Transverse colon (tissue), 4 donors: ENCODE data around the gene C1orf226. TPM values are rescaled to one million over a fixed set of nuclear protein-coding genes. Genes with fewer than 3 reads are reported as not detected.

Experiments
- DNase-seq: peaks from one replicate; pipeline ENCODE4 v3.0.0-alpha.2; 2019
- H3K27ac ChIP-seq, 4 donors: fragments of 200-600 bp; sonication (generic); 2 replicates each; pipeline ENCODE4 v1.5.1; 2016 to 2018; ENCODE audit warnings: inconsistent platforms in 4 of 4
- H3K27me3 ChIP-seq: fragments of 200-600 bp; sonication (generic); 2 replicates; pipeline ENCODE4 v1.5.1; 2017; ENCODE audit warnings: inconsistent platforms
- H3K36me3 ChIP-seq, 4 donors: fragments of 200-600 bp; sonication (generic); 2 replicates each; pipeline ENCODE4 v1.5.1; 2017 to 2019; ENCODE audit warnings: inconsistent platforms in 4 of 4
- H3K4me1 ChIP-seq, 4 donors: fragments of 200-600 bp; sonication (generic); 2 replicates each; pipeline ENCODE4 v1.5.1; 2017 to 2020; ENCODE audit warnings: inconsistent platforms in 4 of 4
- H3K4me3 ChIP-seq, 4 donors: fragments of 200-600 bp; sonication (generic); 1 replicate in 1 of 4; 2 replicates in 3 of 4; pipeline versions ENCODE4 v1.5.1 to v1.6.1; 2017 to 2019; ENCODE audit warnings: inconsistent platforms in 4 of 4
- H3K9me3 ChIP-seq, 2 donors: fragments of 200-600 bp; sonication (generic); 2 replicates each; pipeline ENCODE4 v1.5.1; 2017 to 2019; ENCODE audit warnings: inconsistent platforms in 2 of 2
- EP300 ChIP-seq: sonication (generic); formaldehyde crosslinking; IDR thresholded peaks from one replicate; pipeline ENCODE4 v1.6.1; 2017; ENCODE audit warnings: antibody characterized with exemption, low read depth
- POLR2A ChIP-seq: fragments of 450-650 bp; IDR thresholded peaks from one replicate; pipeline ENCODE4 v1.6.1; 2016; ENCODE audit warnings: antibody characterized with exemption, mild to moderate bottlenecking, moderate library complexity
- POLR2AphosphoS5 ChIP-seq, 3 donors: sonication (generic); formaldehyde crosslinking; IDR thresholded peaks; one replicate each; pipeline ENCODE4 v1.6.1; 2016; ENCODE audit warnings: antibody characterized with exemption in 3 of 3
- WGBS, 2 donors: methylation state at CpG; one replicate each; pipeline ENCODE4 v1.1.5; 2018; ENCODE audit warnings: low coverage in 1 of 2; 5-methylcytosine and 5-hydroxymethylcytosine counted together
- in situ Hi-C, 4 donors: fragments of 200-750 bp; cut with MboI; loops; one replicate each; pipeline versions ENCODE4 v1.15.0 to v1.15.1; 2017; ENCODE audit warnings: low sequenced_read_pairs in 3 of 4, low pct_ligation_motif_present in 1 of 4, low pct_unique_long_range_greater_than_20kb in 1 of 4
- intact Hi-C: fragments of 100-400 bp; cut with DNase I; formaldehyde crosslinking; loops from one replicate; pipeline ENCODE4 v1.15.1; 2023; ENCODE audit warnings: low total_unique reads
- total RNA-seq, 4 donors: library from RNA; depleted of rRNA; stranded (reverse); fragments of >200 nt; gene quantifications; one replicate each; pipeline ENCODE4 v1.1.0, GENCODE V29; 2016
- TF ChIP-seq, protein P1 (sequence below), 5 experiments: fragments of 200-600 bp in 3 of 5; fragments of 450-650 bp in 2 of 5; sonication (generic) in 3 of 5; IDR thresholded peaks; 1 replicate in 2 of 5; 2 replicates in 3 of 5; pipeline ENCODE4 v1.5.1; 2016 to 2017; ENCODE audit warnings: antibody characterized with exemption in 5 of 5, inconsistent platforms in 3 of 5, mild to moderate bottlenecking in 2 of 5, moderate library complexity in 1 of 5

Gene C1orf226
- total RNA-seq, 4 donors from 2014 or later: 13.1 to 20.3 (median 16.7) TPM

DNA sequence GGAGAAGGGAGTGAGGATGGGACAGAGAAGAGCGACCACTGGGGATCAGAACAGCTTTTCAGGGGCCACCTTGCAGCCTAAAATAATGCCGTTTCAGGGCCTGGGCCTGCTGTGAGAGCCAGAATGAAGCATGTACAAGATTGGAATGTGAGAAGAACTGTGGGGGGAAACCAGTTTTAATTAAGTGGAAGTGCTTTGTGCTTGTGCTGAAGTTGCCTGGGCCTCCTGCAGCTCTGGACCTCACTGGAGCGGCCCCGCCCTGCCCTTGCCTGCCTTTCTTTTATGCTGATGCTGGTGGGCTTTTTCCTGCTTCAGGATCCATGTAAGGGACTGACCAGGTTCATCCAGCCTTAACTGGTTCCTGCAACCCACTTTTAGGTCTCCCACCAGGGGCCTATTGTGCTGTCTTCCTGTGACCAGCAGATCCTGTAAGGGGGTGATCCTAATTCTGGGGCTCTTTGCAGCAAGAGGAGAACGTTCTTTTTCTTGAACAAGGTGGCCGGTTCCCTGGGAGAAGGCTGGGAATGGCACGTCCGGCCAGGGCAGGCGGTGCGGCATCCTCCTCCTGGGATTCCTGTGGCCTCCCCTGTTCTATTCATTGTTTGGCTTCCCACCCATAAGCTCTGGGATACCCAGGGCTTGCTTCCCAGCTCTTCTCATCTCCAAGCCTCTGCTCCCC lies 3.2 kb downstream of the C1orf226 start:
- H3K4me3 ChIP-seq: no peak overlapping the region
- in situ Hi-C loops (loop anchor here in 2 of 4 donors (10.0 to 25.0 kb wide), 2 partner anchors 330 to 597 kb away; no protein-coding TSS in a partner anchor), intact Hi-C loops (no loop called here)
- H3K9me3 ChIP-seq: no peaks in the 10 kb centered on the region
- DNase-seq: no peak
- TF ChIP-seq EP300 (no peak), POLR2A (no peak), POLR2AphosphoS5 (IDR thresholded peaks at IDR 0.05) (no peak)
- TF ChIP-seq, protein P1, sequence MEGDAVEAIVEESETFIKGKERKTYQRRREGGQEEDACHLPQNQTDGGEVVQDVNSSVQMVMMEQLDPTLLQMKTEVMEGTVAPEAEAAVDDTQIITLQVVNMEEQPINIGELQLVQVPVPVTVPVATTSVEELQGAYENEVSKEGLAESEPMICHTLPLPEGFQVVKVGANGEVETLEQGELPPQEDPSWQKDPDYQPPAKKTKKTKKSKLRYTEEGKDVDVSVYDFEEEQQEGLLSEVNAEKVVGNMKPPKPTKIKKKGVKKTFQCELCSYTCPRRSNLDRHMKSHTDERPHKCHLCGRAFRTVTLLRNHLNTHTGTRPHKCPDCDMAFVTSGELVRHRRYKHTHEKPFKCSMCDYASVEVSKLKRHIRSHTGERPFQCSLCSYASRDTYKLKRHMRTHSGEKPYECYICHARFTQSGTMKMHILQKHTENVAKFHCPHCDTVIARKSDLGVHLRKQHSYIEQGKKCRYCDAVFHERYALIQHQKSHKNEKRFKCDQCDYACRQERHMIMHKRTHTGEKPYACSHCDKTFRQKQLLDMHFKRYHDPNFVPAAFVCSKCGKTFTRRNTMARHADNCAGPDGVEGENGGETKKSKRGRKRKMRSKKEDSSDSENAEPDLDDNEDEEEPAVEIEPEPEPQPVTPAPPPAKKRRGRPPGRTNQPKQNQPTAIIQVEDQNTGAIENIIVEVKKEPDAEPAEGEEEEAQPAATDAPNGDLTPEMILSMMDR (IDR thresholded peaks at IDR 0.05): no peak
- H3K27ac ChIP-seq: no peak overlapping the region
- no peaks in the 10 kb centered on the region for H3K27me3 ChIP-seq
- peaks cover 19 to 43% (median 26%) of the 10 kb centered on the region in 4 donors for H3K4me1 ChIP-seq
- 94 to 100% methylated on average over 2 to 10 of the region's 10 CpGs for WGBS, 2 donors
- no peaks in the 10 kb centered on the region for H3K36me3 ChIP-seq

DNA sequence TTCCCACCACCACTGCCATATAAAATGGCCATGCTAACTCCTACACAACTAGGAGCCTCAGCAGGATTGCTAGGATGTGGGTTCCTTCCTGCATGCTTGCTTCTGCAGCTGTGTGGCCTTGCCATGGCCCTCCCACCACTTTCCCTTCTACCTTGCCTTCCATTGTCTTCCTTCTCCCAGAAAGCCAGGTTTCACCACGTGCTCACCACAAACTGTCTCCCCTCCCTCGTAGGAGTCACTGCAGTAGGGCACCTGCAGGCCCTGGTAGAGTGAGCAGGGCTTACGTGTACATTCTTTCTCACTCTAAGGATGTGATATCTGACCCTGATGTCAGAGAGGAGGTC lies 3.7 kb downstream of the C1orf226 start:
- no peaks in the 10 kb centered on the region for H3K27me3 ChIP-seq
- intact Hi-C loops: no loop called here
- no peak overlapping the region for H3K4me3 ChIP-seq
- peaks cover 19 to 43% (median 26%) of the 10 kb centered on the region in 4 donors for H3K4me1 ChIP-seq
- H3K27ac ChIP-seq: no peak overlapping the region
- in situ Hi-C loops: loop anchor here in 2 of 4 donors (10.0 to 25.0 kb wide), 2 partner anchors 330 to 598 kb away; no protein-coding TSS in a partner anchor
- DNase-seq: no peak
- TF ChIP-seq POLR2AphosphoS5 (IDR thresholded peaks at IDR 0.05) (no peak), POLR2A (no peak), EP300 (no peak)
- TF ChIP-seq, protein P1 (IDR thresholded peaks at IDR 0.05): no peak
- no peaks in the 10 kb centered on the region for H3K36me3 ChIP-seq
- no peaks in the 10 kb centered on the region for H3K9me3 ChIP-seq
- WGBS, 2 donors: 70 to 75% methylated on average over 2 to 3 of the region's 3 CpGs

DNA sequence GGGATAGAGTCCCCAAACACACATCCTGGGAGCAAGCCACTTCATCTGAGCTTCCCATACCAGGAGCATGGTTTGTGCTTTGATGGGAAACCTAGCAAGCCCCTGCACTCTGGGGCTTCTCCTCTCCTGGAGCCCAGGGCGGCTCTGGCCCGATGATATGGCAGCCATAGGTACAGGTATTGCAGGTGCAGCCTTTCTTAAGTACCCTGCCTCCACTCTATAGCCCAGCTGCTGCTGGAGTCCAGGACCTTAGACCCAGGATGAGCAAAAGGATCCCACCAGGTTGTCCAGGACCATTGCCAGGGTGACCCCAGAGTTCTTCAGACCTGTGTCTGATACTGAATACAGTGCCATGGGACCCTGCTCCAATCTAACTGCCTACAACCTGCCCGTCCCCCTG lies 4.2 kb downstream of the C1orf226 start:
- H3K27ac ChIP-seq: no peak overlapping the region
- in situ Hi-C loops: loop anchor here in 2 of 4 donors (10.0 to 25.0 kb wide), 2 partner anchors 331 to 598 kb away; no protein-coding TSS in a partner anchor

More for the DNA sequence above, 4.2 kb downstream of the C1orf226 start:
- no peak overlapping the region for H3K4me3 ChIP-seq
- no peaks in the 10 kb centered on the region for H3K9me3 ChIP-seq
- no peak for DNase-seq
- peaks cover 18 to 40% (median 24%) of the 10 kb centered on the region in 4 donors for H3K4me1 ChIP-seq
- intact Hi-C loops: no loop called here
- TF ChIP-seq POLR2A: no peak
- no peak for TF ChIP-seq POLR2AphosphoS5 (IDR thresholded peaks at IDR 0.05)
- no peak for TF ChIP-seq EP300
- TF ChIP-seq, protein P1 (IDR thresholded peaks at IDR 0.05): no peak
- H3K36me3 ChIP-seq: no peaks in the 10 kb centered on the region
- WGBS, 2 donors: 82% methylated on average over 3 of the region's 3 CpGs; no CpG with 5 or more reads in 1 of the 2 donors
- no peaks in the 10 kb centered on the region for H3K27me3 ChIP-seq
